Middle frontal gyrus (tissue), 1 donor: ENCODE results near the gene EME2.

ENCODE experiments used
- DNase-seq: peaks from one replicate; pipeline ENCODE4 v3.0.0-alpha.2; 2015; ENCODE audit warnings: low spot score; ENCODE audit errors: extremely low spot score

Gene EME2

GRCh38 chr16:1745181-1745899, 27.3 kb upstream of the EME2 start:
- no peak for DNase-seq

GRCh38 chr16:1745900-1746692, 26.5 kb upstream of the EME2 start:
- no peak for DNase-seq

GRCh38 chr16:1746693-1747195, 25.9 kb upstream of the EME2 start:
- no peak for DNase-seq

DNA sequence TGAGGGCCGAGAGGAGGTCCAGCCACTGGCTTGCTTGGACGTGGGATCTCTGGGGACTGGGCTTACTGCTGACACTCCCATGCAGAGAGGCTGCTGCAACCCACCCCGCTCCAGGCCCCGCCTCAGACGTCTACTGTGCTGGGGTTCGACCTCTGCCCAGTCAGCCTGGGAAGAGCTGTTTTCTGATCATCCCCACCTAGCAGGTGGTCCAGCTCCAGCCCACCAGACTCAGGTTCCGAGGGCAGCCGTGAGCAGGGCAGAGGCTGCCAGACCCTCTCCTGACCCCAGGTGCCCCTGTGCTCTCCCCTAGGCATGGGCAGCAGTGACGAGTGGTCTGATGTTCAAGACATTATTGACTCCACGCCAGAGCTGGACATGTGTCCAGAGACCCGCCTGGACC, 24.7 kb upstream of the EME2 start:
- no peak for DNase-seq

DNA sequence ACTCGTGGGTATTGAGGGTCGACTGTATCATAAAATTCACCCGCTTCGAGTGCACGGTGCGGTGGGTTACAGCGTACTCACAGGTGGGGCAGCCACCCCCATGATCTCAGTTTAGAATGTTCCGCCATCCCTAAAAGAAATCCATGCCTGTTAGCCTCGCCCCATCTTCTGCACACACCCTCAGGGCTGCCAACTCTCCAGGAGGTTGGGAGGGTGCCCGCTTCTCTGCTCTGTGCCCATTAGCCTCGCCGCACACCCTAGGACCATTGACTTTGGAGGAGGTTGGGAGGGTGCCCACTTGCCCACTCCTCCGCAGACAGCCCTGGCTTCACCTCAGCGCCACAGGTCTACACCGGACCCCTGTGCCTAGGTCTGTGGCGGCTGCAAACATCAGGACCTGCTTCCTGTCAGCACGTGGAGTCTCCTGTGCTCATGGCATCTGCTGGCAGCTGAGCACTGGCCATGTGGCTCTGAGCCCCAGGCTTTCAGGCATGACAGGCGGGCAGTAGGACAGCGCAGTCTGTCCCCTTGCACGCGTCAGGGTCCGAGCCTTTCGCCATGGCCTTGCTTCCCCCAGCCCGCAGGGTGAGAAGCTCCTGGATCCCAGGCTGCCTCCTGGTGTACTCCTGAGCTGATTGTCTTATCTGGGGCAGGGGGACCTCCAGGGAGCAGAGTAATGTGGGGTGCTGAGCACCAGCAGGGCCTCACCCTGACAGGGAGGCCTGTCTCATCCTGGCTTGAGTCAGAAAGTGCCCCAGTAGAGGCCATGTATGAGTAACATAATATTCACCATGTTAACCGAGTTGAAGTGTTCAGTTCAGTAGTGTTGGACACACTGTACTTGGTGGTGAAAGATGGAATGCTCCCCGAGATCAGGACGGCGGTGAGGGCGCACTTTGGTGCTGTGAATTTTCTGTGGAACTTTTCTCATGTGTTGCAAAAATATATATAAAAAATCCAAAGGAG, 23.2 kb upstream of the EME2 start:
- DNase-seq, result no peak

- DNase-seq, result no peak
These were observed 20.7 kb upstream of the EME2 start for GRCh38 chr16:1751946-1752345.

GRCh38 chr16:1752853-1753252, 19.8 kb upstream of the EME2 start:
- no peak for DNase-seq

DNA sequence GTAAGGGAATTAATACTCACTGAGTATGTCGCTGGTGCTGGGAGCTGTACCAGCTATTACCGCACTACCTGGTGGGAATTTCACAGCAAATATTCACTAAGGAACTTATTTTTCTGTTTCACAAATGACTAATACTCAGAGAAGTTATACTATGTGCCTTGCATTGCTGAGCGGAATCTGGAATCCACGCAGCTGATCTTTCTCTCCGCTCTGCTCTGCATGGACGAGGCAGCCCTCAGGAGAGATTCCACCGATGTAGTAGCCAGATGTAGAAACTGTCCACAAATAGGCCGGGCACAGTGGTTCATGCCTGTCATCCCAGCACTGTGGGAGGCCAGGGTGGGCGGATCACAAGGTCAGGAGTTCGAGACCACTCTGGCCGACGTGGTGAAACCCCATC, 18.4 kb upstream of the EME2 start:
- no peak for DNase-seq

- no peak for DNase-seq
These were observed 14.7 kb upstream of the EME2 start for GRCh38 chr16:1757714-1758461.

DNA sequence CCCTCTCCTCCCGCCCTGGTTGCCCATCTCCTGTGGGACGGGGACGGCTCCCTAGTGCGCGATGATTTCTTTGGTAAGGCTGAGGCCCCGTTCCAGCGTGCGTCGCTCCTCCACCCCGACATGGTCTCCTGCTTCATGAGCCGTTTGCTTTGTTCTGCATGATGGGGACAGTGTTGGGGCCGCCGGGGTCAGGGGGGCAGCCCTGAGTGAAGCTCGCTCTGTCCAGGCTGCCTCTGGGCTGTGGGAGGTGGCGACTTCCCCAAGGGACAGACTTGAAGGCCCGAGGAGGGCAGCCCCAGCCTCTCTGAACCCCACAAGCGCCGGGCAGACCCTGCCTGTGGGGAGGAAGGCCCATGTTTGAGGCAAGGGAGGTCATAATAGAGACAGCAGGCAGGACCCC, 13.7 kb upstream of the EME2 start:
- no peak for DNase-seq

DNA sequence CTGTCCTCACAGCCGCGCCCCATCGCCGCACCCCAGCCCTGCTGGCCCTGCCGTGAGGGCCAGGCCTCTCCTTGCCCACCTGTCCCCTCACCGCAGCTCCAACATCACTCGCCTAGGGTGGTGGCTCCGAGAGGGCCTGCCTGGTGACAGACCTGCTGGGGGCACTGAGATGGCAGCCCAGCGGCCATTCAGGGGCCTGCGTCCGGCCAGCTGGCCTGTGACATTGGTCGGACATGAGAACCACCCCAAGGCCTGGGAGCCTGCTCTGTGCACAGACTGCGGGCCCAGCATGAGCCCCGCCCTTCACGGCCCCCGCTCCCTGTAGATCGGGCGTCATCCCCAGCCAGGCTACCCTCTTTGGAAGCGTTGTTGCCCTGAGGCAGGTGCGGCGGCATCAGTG, 13.1 kb upstream of the EME2 start:
- no peak for DNase-seq

DNA sequence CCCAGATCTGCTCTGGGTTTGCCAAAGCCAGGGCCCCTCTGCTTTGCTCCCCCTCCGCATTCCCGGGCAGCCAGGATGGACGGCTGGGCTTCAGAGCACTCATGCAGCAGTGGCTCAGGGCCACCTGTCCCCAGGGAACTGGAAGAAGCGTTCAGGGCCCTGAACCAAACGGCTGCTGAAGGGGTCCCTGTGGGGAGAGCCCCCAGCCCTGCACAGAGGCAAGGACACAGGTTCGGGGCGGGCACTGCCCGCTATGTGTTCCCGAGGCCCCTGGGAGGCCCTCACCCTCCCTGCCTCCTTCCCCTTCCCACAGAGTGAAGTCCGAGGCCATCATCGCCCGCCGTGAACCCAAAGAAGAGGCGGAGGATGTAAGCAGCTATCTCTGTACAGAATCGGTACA, 11.7 kb upstream of the EME2 start:
- no peak for DNase-seq

- no peak for DNase-seq
These were observed 10.9 kb upstream of the EME2 start for GRCh38 chr16:1761751-1762150.

DNA sequence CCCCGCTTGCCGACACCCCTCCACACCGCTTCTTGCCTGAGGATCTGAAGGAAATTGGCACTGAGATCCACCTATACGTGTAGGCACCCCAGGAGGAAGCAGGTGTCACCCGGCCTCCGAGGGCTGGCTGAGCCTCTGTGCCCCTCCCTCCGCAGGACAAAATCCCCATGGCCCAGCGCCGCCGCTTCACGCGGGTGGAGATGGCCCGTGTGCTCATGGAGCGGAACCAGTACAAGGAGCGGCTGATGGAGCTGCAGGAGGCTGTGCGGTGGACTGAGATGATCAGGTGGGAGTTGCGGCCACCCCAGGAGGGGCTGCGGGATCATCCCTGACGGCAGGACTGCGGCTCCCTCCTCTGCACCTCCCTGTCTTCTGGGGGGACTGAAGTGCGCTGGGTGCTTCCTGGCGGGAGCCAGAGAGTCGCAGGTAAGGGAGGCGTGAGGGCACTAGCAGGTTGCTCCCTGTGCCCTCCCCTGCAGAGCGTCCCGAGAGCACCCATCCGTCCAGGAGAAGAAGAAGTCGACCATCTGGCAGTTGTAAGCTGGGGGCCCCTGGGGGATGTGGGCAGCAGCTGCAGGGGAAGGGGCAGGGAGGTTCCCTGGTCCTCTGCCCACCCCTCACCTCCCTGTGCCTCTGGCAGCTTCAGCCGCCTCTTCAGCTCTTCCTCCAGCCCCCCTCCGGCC, 10.3 kb upstream of the EME2 start:
- no peak for DNase-seq

- no peak for DNase-seq
These were observed 9.6 kb upstream of the EME2 start for GRCh38 chr16:1762879-1763520.

DNA sequence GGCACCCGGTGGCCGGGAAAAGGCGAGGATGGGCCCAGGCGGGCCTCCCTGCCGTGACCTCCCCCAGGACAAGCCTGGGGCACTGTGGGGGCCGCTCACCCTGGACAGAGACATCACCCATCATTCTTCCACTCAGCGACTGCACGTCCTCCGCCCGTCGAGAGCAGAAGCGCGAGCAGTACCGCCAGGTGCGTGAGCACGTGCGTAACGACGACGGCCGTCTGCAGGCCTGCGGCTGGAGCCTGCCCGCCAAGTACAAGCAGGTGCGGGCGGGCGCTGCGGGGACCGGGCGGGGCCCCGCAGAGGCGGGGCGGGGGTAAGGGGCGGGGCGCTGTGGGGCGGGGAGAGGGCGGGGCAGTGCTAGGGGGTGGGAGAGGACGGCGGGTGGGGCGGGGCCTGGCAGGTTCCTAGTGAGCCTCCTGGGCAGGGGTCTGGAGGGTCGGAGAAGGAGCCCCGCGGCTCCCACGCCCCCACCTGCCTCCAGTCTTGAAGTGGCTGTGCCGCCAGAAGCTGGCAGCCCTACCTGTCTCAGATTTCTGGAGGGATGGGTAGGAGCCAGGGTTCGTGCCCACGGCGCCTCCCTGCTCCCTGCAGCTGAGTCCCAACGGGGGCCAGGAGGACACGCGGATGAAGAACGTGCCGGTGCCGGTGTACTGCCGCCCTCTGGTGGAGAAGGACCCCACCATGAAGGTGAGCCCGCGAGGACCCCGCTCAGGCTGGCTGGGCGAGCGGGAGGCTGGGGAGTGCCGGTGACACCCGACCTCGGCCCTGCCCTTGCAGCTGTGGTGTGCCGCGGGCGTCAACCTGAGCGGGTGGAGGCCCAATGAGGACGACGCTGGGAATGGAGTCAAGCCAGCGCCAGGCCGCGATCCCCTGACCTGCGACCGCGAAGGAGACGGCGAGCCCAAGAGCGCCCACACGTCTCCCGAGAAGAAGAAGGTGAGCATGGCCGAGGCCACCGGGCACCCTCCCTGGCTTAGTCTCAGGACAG, 8.8 kb upstream of the EME2 start:
- no peak for DNase-seq

- no peak for DNase-seq
These were observed 7.6 kb upstream of the EME2 start for GRCh38 chr16:1764971-1765370.

- no peak for DNase-seq
These were observed 6.8 kb upstream of the EME2 start for GRCh38 chr16:1765826-1766225.

DNA sequence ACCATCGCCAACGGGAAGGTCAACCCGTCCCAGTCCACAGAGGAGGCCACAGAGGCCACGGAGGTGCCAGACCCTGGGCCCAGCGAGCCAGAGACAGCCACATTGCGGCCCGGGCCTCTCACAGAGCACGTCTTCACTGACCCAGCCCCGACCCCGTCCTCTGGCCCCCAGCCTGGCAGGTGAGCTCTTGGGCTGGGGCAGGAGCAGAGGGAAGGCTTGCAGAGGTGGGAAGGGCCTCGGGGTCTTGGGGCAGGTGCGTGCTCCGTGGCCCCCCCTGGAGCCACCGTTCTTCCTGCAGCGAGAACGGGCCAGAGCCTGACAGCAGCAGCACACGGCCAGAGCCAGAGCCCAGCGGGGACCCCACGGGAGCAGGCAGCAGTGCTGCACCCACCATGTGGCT, 6.4 kb upstream of the EME2 start:
- DNase-seq, result no peak
